Peyer's patch (tissue), 4 donors: ENCODE results near the gene OR6V1.

Experiments
- POLR2A ChIP-seq, 2 donors: fragments of 450-650 bp; IDR thresholded peaks; one replicate each; pipeline ENCODE4 v1.5.1; 2017; ENCODE audit warnings: antibody characterized with exemption in 2 of 2, mild to moderate bottlenecking in 2 of 2, moderate library complexity in 2 of 2
- TF ChIP-seq, protein P1 (sequence below), 6 experiments: fragments of 450-650 bp in 4 of 6; fragments of 200-600 bp in 2 of 6; sonication (generic) in 1 of 6; IDR thresholded peaks; one replicate each; pipeline ENCODE4 v1.5.1; 2017 to 2019; ENCODE audit warnings: antibody characterized with exemption in 6 of 6, mild to moderate bottlenecking in 3 of 6, moderate library complexity in 1 of 6

DNA sequence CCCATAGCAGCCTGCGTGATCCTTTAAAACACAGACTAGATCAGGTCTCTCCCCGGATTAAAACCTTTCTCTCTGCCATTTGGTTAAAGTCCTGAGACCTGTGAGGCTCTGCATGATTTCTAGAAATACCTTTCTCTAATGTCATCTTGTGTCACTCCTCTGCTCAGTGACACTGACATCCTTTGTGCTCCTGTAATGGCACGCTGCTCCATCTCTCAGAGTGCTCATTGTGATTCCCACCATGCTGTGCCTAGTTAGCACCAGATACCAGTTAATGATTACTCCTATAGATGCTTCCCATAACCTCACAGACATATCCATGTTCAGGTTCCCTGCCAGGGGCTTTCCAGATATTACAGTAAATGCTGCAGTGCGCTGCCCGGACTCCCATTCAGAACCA lies 13.5 kb upstream of the OR6V1 start:
- TF ChIP-seq, protein P1, sequence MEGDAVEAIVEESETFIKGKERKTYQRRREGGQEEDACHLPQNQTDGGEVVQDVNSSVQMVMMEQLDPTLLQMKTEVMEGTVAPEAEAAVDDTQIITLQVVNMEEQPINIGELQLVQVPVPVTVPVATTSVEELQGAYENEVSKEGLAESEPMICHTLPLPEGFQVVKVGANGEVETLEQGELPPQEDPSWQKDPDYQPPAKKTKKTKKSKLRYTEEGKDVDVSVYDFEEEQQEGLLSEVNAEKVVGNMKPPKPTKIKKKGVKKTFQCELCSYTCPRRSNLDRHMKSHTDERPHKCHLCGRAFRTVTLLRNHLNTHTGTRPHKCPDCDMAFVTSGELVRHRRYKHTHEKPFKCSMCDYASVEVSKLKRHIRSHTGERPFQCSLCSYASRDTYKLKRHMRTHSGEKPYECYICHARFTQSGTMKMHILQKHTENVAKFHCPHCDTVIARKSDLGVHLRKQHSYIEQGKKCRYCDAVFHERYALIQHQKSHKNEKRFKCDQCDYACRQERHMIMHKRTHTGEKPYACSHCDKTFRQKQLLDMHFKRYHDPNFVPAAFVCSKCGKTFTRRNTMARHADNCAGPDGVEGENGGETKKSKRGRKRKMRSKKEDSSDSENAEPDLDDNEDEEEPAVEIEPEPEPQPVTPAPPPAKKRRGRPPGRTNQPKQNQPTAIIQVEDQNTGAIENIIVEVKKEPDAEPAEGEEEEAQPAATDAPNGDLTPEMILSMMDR (IDR thresholded peaks at IDR 0.05): no peak
- no peak for TF ChIP-seq POLR2A (IDR thresholded peaks at IDR 0.05)
